Subcutaneous abdominal adipose tissue (tissue), 5 donors: ENCODE measurements around the gene CFAP221.
A peak's percentile ranks its signal among the peaks of the same experiment; 100 is the strongest.

Experiments
- H3K27ac ChIP-seq: one replicate; pipeline ENCODE4 v1.7.0; 2013; ENCODE audit warnings: low read depth, mild to moderate bottlenecking, inconsistent platforms, low read length, moderate library complexity
- H3K27me3 ChIP-seq, 5 donors: one replicate each; pipeline ENCODE4 v1.7.0; 2013; ENCODE audit warnings: low read length in 5 of 5, inconsistent platforms in 1 of 5; ENCODE audit not compliant: control insufficient read depth in 5 of 5, insufficient read depth in 4 of 5
- H3K36me3 ChIP-seq, 5 donors: one replicate each; pipeline ENCODE4 v1.7.0; 2013; ENCODE audit warnings: low read length in 5 of 5; ENCODE audit not compliant: control insufficient read depth in 5 of 5, insufficient read depth in 5 of 5
- H3K4me1 ChIP-seq, 5 donors: one replicate each; pipeline ENCODE4 v1.7.0; 2013; ENCODE audit warnings: low read length in 5 of 5, mild to moderate bottlenecking in 3 of 5, moderate library complexity in 1 of 5; ENCODE audit not compliant: control insufficient read depth in 5 of 5, insufficient read depth in 5 of 5
- H3K4me3 ChIP-seq, 5 donors: one replicate each; pipeline ENCODE4 v1.7.0; 2013; ENCODE audit warnings: low read length in 5 of 5, low read depth in 1 of 5
- H3K9ac ChIP-seq, 5 donors: one replicate each; pipeline ENCODE4 v1.7.0; 2013; ENCODE audit warnings: low read length in 5 of 5, mild to moderate bottlenecking in 4 of 5, moderate library complexity in 3 of 5
- H3K9me3 ChIP-seq, 5 donors: one replicate each; pipeline ENCODE4 v1.7.0; 2013; ENCODE audit warnings: low read length in 5 of 5; ENCODE audit not compliant: control insufficient read depth in 5 of 5
- donor health status: healthy.
- donor health status: healthy.
- donor health status: healthy.
- donor health status: healthy.
- donor health status: healthy.

CFAP221 gene

DNA sequence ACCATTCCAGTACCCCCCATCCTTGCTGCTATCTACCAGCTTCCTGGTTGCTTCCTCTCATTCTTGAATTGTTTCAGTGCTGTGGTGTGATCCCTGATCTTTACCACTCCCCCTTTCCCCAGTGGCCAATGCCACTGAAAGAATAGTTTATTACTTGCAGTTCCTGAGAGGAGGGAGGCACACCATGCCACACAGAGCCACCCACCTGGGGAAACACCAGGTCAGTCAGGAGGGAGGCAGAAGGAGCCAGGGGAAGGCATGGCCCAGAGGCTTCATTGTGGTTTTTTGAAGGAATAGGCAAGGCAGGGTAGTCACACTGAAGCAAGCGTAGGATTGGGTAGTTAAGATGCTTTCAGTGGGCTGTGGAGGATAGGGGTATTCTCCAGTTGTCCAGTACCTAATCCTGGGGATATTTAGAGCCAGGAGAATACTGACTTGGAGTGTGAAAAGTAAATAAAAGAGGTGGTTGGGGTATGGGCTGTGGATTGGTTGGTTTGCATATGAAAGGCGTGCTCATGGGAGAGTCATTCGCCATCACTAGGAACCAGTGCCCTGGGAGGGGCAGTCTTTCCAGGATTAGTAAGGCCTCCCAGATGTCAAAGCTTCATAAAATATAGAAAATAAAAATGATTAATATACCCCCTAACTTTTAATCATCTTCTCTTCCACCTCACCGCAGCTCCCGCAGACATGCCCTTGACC lies 128.1 kb downstream of the CFAP221 start:
- Histone ChIP-seq H3K4me3 (no peak overlapping the region), H3K9ac (no peak overlapping the region), H3K36me3 (no peaks in the 10 kb centered on the region), H3K4me1 (no peaks in the 10 kb centered on the region), H3K27ac (no peak overlapping the region), H3K9me3 (no peaks in the 10 kb centered on the region), H3K27me3 (no peaks in the 10 kb centered on the region)

DNA sequence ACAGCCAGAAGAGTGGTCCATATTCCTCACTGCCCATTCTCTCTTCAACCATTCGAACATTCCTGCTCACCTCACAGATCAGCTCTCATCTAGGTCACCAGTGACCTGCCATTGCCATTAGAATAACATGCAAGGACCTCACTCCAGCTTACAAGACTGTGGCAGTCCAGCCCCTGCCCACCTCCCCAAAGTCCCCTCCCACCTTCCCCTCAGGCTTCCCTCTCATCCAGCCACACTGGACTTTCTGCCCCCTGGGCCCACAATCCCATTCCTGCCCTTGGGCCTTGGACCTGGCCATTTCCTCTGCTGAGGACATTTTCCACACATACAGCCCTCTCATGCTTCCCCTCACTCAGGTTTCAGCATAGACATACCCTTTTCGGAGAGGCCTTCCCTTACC lies 129.5 kb downstream of the CFAP221 start:
- Histone ChIP-seq H3K36me3 (no peaks in the 10 kb centered on the region), H3K4me3 (no peak overlapping the region), H3K27ac (no peak overlapping the region), H3K9me3 (no peaks in the 10 kb centered on the region), H3K4me1 (peaks cover 0 to 8% (median 0%) of the 10 kb centered on the region in 5 donors), H3K27me3 (no peaks in the 10 kb centered on the region), H3K9ac (no peak overlapping the region)

DNA sequence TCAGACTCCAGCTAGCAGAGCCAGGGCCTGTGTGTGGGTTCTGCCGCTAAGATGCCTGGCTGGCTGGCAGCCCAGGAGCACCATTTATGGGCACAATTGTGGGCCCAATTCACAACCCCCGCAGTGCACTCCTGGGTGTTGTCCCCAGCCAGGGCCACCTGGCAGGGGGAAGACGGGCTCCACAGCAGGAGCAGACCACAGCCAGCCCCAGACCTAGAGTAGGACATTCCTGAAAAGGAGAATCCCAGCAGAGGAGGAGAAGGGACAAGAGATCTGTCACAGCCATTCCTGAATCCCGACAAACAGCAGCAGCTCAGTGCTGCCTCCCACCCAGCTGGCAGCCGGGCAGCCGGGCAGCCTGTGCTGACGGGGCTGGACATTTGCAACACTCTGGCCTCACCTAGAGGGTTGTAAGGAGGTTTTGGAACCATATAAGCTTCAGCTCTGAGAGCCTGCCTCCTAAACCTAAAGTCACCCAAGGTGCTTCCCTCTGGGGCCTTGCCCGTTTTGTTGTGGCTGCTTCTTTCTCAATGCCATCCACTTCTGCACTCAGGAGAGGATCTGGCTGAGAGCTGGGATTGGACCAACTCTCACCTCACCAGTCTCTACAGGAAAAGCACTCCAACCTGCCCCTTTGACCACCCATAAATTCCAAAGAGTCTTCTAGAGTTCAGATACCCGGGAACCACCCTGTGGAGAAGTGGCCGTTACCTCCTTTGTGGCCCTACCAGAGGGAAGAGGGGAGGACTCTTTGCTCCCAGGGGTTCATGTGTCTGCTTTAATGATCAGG lies 130.7 kb downstream of the CFAP221 start:
- H3K4me3 ChIP-seq, result no peak overlapping the region
- H3K27ac ChIP-seq, result no peak overlapping the region
- H3K4me1 ChIP-seq, result peaks cover 3 to 17% (median 8%) of the 10 kb centered on the region in 5 donors
- no peak overlapping the region for H3K9ac ChIP-seq
- no peaks in the 10 kb centered on the region for H3K27me3 ChIP-seq
- H3K36me3 ChIP-seq, result no peaks in the 10 kb centered on the region
- no peaks in the 10 kb centered on the region for H3K9me3 ChIP-seq

DNA sequence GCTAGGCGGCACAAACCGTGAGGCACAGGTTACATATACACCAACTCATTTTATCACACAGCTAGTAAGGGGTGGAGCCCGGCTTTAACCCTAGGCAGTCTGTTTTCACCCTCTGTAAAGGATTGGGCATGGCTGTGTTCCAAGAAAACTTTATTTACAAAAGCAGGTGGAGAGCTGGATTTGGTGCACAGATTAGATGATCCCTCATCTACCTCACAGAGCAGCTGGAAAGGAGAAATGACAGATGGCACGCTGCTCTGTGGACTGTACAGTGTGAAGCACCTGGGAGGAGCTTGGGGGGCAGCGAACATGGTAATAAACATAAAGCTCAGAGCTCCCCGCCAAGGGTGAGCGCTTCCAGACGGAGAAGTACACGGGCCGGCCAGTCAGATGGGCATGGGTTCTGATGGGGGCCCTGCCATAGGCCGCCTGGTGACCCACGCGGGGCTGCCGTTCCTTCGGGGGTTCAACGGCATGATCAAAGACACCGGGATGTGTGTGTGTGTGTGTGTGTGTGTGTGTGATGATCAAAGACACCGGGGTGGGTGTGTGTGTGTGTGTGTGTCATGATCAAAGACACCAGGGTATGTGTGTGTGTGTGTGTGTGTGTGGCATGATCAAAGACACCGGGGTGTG lies 133.9 kb downstream of the CFAP221 start:
- peak overlapping the region in 2 of 5 donors; percentile 68 to 86 for H3K4me3 ChIP-seq
- no peak overlapping the region for H3K9ac ChIP-seq
- H3K36me3 ChIP-seq, result peaks cover 0 to 14% (median 13%) of the 10 kb centered on the region in 5 donors
- no peaks in the 10 kb centered on the region for H3K9me3 ChIP-seq
- peaks cover 4 to 20% (median 11%) of the 10 kb centered on the region in 5 donors for H3K4me1 ChIP-seq
- no peaks in the 10 kb centered on the region for H3K27me3 ChIP-seq
- no peak overlapping the region for H3K27ac ChIP-seq

DNA sequence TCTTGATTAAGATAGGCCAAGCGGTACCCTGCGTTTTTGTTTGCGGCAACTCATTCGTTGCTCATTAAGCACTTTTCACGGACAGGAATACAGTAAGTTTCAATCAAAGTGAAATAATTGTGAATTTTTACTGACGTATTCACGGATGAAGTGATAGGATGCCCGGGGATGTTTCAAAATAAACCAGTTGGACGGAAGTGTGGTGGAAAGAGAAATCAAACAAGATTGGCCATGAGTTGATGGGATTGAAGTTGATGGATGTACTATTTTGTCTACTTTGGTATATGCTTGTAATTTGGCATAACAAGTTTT lies 135.2 kb downstream of the CFAP221 start:
- Histone ChIP-seq H3K4me1 (peaks cover 4 to 20% (median 11%) of the 10 kb centered on the region in 5 donors), H3K9me3 (no peaks in the 10 kb centered on the region), H3K27me3 (no peaks in the 10 kb centered on the region), H3K4me3 (peak overlapping the region; percentile 86 to 93 (median 89)), H3K27ac (no peak overlapping the region), H3K9ac (peak overlapping the region; percentile 59 to 89 (median 81)), H3K36me3 (peaks cover 0 to 14% (median 13%) of the 10 kb centered on the region in 5 donors)

DNA sequence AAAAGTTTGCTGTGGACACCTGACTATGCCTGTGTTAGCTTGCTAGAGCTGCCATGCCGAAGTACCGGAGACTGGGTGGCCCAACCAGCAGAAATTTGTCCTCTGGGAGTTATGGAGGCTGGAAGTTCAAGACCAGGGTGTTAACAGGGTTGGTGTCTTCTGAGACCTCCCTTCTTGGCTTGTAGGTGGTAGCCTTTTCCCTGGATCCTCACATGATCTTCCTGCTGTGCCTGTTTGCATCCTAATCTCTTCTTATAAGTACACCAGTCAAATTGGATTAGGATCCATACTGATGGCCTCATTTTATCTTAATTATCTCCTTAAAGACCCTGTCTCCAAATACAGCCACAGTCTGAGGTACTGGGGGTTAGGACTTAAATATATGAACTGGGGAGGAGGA lies 135.6 kb downstream of the CFAP221 start:
- Histone ChIP-seq H3K4me3 (peak overlapping the region; percentile 86 to 93 (median 89)), H3K9me3 (no peaks in the 10 kb centered on the region), H3K27me3 (no peaks in the 10 kb centered on the region), H3K27ac (no peak overlapping the region), H3K36me3 (peaks cover 0 to 14% (median 13%) of the 10 kb centered on the region in 5 donors), H3K9ac (peak overlapping the region in 4 of 5 donors; percentile 59 to 89 (median 81)), H3K4me1 (peaks cover 4 to 20% (median 11%) of the 10 kb centered on the region in 5 donors)

DNA sequence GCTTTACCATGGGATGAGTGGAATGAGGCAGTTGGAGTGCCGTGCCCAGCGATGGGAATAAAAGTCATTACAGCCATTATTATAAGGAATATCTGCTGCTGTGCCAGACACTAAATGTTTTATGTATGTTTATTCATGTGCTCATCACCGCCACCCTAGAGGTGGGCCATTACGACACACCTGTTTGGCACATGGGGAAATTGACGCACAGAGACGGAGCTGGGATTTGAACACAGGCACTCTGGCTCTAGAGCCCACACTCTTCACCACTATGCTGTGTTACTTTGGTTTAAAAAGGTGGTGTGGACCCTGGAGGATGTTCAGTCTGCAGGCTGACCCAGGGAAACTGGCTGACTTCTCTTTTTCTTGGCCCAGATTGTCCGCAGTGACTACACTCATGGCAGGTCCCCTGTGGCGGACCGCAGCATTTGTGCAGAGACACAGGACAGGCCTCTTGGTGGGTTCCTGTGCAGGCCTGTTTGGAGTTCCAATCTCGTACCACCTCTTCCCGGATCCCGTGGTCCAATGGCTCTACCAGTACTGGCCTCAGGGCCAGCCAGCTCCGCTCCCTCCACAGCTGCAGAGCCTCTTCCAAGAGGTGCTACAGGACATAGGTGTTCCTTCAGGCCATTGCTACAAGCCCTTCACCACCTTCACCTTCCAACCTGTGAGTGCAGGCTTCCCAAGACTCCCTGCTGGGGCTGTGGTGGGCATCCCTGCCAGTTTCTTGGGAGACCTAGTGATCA lies 136.4 kb downstream of the CFAP221 start:
- Histone ChIP-seq H3K4me3 (no peak overlapping the region), H3K9ac (no peak overlapping the region)

DNA sequence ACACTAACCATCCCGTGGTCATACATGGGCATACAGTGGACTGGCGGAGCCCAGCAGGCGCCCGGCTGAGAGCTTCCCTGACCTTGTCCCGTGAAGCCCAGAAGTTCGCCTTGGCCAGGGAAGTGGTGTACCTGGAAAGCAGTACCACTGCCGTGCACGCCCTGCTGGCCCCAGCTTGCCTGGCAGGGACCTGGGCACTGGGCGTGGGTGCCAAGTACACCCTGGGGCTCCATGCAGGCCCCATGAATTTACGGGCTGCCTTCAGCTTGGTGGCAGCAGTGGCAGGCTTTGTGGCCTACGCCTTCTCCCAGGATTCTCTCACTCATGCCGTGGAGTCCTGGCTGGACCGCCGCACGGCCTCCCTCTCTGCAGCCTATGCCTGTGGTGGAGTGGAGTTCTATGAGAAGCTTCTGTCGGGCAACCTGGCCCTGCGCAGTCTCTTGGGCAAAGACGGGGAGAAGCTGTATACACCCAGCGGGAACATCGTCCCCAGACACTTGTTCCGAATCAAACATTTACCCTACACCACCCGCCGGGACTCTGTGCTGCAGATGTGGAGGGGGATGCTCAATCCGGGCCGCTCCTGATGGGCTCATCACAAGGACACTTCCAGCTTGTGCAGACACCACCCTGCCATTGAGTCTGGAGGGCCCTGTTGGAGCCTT lies 137.1 kb downstream of the CFAP221 start:
- H3K36me3 ChIP-seq, result peaks cover 0 to 16% (median 13%) of the 10 kb centered on the region in 5 donors
- no peaks in the 10 kb centered on the region for H3K9me3 ChIP-seq
- H3K27me3 ChIP-seq, result no peaks in the 10 kb centered on the region
- peaks cover 4 to 20% (median 11%) of the 10 kb centered on the region in 5 donors for H3K4me1 ChIP-seq
- no peak overlapping the region for H3K4me3 ChIP-seq
- no peak overlapping the region for H3K27ac ChIP-seq
- H3K9ac ChIP-seq, result no peak overlapping the region

More for the DNA sequence above, 136.4 kb downstream of the CFAP221 start:
- Histone ChIP-seq H3K9me3 (no peaks in the 10 kb centered on the region), H3K27ac (no peak overlapping the region), H3K4me1 (peaks cover 4 to 20% (median 11%) of the 10 kb centered on the region in 5 donors), H3K36me3 (peaks cover 0 to 14% (median 13%) of the 10 kb centered on the region in 5 donors), H3K27me3 (no peaks in the 10 kb centered on the region)

DNA sequence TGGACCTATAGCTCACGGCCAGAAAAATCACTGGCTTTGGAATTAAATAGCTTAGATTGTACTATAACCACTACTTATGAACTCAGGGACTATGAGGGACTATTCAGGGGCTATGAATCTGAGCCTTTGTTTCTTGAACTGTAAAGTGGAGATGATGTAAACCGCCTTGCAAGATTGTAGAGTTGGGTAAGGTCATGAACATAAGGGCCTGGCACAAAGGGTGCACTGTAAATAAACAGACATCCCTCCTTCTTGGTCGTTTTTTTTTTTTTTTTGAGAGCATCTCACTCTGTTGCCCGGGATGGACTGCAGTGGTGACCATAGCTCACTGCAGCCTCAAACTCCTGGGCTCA lies 137.6 kb downstream of the CFAP221 start:
- no peak overlapping the region for H3K9ac ChIP-seq
- H3K4me3 ChIP-seq, result no peak overlapping the region
- H3K4me1 ChIP-seq, result peaks cover 4 to 20% (median 11%) of the 10 kb centered on the region in 5 donors
- H3K27ac ChIP-seq, result no peak overlapping the region
- no peaks in the 10 kb centered on the region for H3K27me3 ChIP-seq
- H3K9me3 ChIP-seq, result no peaks in the 10 kb centered on the region
- H3K36me3 ChIP-seq, result peaks cover 0 to 16% (median 14%) of the 10 kb centered on the region in 5 donors
